ENCODE results near the gene TUBB4B. TPM values are rescaled to one million over a fixed set of nuclear protein-coding genes. Genes with fewer than 3 reads are reported as not detected.

Gene TUBB4B
- total RNA-seq, 4 donors from 2014 or later, result 317 to 604 (median 408) TPM

- no peak overlapping the region for H3K4me3 ChIP-seq (ENCODE audit: low read depth, poor library complexity, severe bottlenecking)
- 61 to 62% methylated on average over 16 to 22 of the region's 27 CpGs for WGBS, 2 donors
- intact Hi-C loops (cut with DNase I; ENCODE audit: low total_unique reads), result loop anchor here (5.0 kb wide), 1 partner anchor 112 kb away; no protein-coding TSS in a partner anchor
- no peak for DNase-seq (ENCODE audit: low spot score in 2 of 2)
- TF ChIP-seq, protein P1, sequence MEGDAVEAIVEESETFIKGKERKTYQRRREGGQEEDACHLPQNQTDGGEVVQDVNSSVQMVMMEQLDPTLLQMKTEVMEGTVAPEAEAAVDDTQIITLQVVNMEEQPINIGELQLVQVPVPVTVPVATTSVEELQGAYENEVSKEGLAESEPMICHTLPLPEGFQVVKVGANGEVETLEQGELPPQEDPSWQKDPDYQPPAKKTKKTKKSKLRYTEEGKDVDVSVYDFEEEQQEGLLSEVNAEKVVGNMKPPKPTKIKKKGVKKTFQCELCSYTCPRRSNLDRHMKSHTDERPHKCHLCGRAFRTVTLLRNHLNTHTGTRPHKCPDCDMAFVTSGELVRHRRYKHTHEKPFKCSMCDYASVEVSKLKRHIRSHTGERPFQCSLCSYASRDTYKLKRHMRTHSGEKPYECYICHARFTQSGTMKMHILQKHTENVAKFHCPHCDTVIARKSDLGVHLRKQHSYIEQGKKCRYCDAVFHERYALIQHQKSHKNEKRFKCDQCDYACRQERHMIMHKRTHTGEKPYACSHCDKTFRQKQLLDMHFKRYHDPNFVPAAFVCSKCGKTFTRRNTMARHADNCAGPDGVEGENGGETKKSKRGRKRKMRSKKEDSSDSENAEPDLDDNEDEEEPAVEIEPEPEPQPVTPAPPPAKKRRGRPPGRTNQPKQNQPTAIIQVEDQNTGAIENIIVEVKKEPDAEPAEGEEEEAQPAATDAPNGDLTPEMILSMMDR (IDR thresholded peaks at IDR 0.05), result no peak
- TF ChIP-seq POLR2A (IDR thresholded peaks at IDR 0.05), result no peak
These were observed 11.9 kb upstream of the TUBB4B start for GRCh38 chr9:137228968-137229896.

- no peak for DNase-seq (ENCODE audit: low spot score in 2 of 2)
- intact Hi-C loops (cut with DNase I; ENCODE audit: low total_unique reads), result loop anchor here (2.0 to 5.0 kb wide), 2 partner anchors 55 to 113 kb away; no protein-coding TSS in a partner anchor
These were observed 11.0 kb upstream of the TUBB4B start for GRCh38 chr9:137229903-137230704.

GRCh38 chr9:137230705-137231371, 10.2 kb upstream of the TUBB4B start, which contains the start of gene SLC34A3:
TSS of gene SLC34A3 (plus strand) at chr9:137230901. CDS start at chr9:137231703, 802 bp downstream.
- no peak for TF ChIP-seq POLR2A (IDR thresholded peaks at IDR 0.05)
- TF ChIP-seq, protein P1 (IDR thresholded peaks at IDR 0.05), result no peak
- WGBS, 2 donors, result 69 to 74% methylated on average over 7 to 11 of the region's 14 CpGs
- no peak within 1 kb of the TSS for H3K4me3 ChIP-seq (ENCODE audit: low read depth, poor library complexity, severe bottlenecking)
- intact Hi-C loops (cut with DNase I; ENCODE audit: low total_unique reads), result loop anchor here (2.0 kb wide), 1 partner anchor 56 kb away; no protein-coding TSS in a partner anchor
- no peak for DNase-seq (ENCODE audit: low spot score in 2 of 2)

More at GRCh38 chr9:137229903-137230704, 11.0 kb upstream of the TUBB4B start:
- 42 to 60% methylated on average over 6 to 20 of the region's 31 CpGs for WGBS, 2 donors
- TF ChIP-seq POLR2A (IDR thresholded peaks at IDR 0.05), result no peak
- TF ChIP-seq, protein P1 (IDR thresholded peaks at IDR 0.05), result no peak
- no peak overlapping the region for H3K4me3 ChIP-seq (ENCODE audit: low read depth, poor library complexity, severe bottlenecking)

GRCh38 chr9:137231372-137232039, 9.6 kb upstream of the TUBB4B start:
- DNase-seq (ENCODE audit: low spot score in 2 of 2), result no peak
- H3K4me3 ChIP-seq (ENCODE audit: low read depth, poor library complexity, severe bottlenecking), result no peak overlapping the region
- intact Hi-C loops (cut with DNase I; ENCODE audit: low total_unique reads), result loop anchor here (2.0 kb wide), 1 partner anchor 57 kb away; no protein-coding TSS in a partner anchor
- TF ChIP-seq POLR2A (IDR thresholded peaks at IDR 0.05), result no peak
- TF ChIP-seq, protein P1 (IDR thresholded peaks at IDR 0.05), result no peak
- WGBS, 2 donors, result 79 to 80% methylated on average over 20 to 23 of the region's 23 CpGs

GRCh38 chr9:137232101-137232500, 9.0 kb upstream of the TUBB4B start:
- no peak overlapping the region for H3K4me3 ChIP-seq (ENCODE audit: low read depth, poor library complexity, severe bottlenecking)
- 55 to 62% methylated on average over 10 of the region's 10 CpGs for WGBS, 2 donors
- intact Hi-C loops (cut with DNase I; ENCODE audit: low total_unique reads), result no loop called here
- DNase-seq (ENCODE audit: low spot score in 2 of 2), result no peak
- TF ChIP-seq, protein P1 (IDR thresholded peaks at IDR 0.05), result no peak
- no peak for TF ChIP-seq POLR2A (IDR thresholded peaks at IDR 0.05)

Data from lower leg skin (tissue), 4 donors.